ENCODE data around the gene RPUSD1. TPM values are rescaled to one million over a fixed set of nuclear protein-coding genes. Genes with fewer than 3 reads are reported as not detected.
"Not testable (repeated sequence)": the region's sequence is repeated elsewhere in the genome, so short reads cannot be mapped to it uniquely, and the experiment has no call there.

RPUSD1 gene
- total RNA-seq, 1 experiment from 2014 or later = 114 TPM

- DNase-seq (ENCODE audit: low read depth) = no peak
Measured at GRCh38 chr16:768428-768827, 19.8 kb downstream of the RPUSD1 start.

GRCh38 chr16:767743-768235 lies 20.4 kb downstream of the RPUSD1 start:
- no peak for DNase-seq (ENCODE audit: low read depth)

GRCh38 chr16:766820-767640 lies 21.2 kb downstream of the RPUSD1 start:
- DNase-seq (ENCODE audit: low read depth) = no peak

GRCh38 chr16:766008-766819 lies 22.0 kb downstream of the RPUSD1 start:
- DNase-seq (ENCODE audit: low read depth) = no peak

GRCh38 chr16:765488-765865 lies 22.7 kb downstream of the RPUSD1 start:
- DNase-seq (ENCODE audit: low read depth) = no peak

GRCh38 chr16:764848-765487 lies 23.2 kb downstream of the RPUSD1 start:
- DNase-seq (ENCODE audit: low read depth) = no peak

- DNase-seq (ENCODE audit: low read depth) = no peak
Measured at GRCh38 chr16:764184-764750, 23.9 kb downstream of the RPUSD1 start.

GRCh38 chr16:763369-764183 lies 24.6 kb downstream of the RPUSD1 start:
- DNase-seq (ENCODE audit: low read depth) = no peak

GRCh38 chr16:762595-763268 lies 25.4 kb downstream of the RPUSD1 start:
- DNase-seq (ENCODE audit: low read depth) = no peak

- DNase-seq (ENCODE audit: low read depth) = no peak
Measured at GRCh38 chr16:761625-762513, 26.3 kb downstream of the RPUSD1 start.

GRCh38 chr16:760545-761343 lies 27.4 kb downstream of the RPUSD1 start, which contains the start of gene MSLN:
MSLN (plus strand) TSS chr16:760734; CDS start chr16:762681, 1,947 bp downstream.
- DNase-seq (ENCODE audit: low read depth) = no peak

- no peak for DNase-seq (ENCODE audit: low read depth)
Measured at GRCh38 chr16:760065-760464, 28.1 kb downstream of the RPUSD1 start.

- no peak for DNase-seq (ENCODE audit: low read depth)
Measured at GRCh38 chr16:759110-759910, 28.9 kb downstream of the RPUSD1 start.

- DNase-seq (ENCODE audit: low read depth) = no peak
Measured at GRCh38 chr16:756428-756827, 31.8 kb downstream of the RPUSD1 start.

- DNase-seq (ENCODE audit: low read depth) = no peak
Measured at GRCh38 chr16:754656-755055, 33.5 kb downstream of the RPUSD1 start.

GRCh38 chr16:754121-754607 lies 34.0 kb downstream of the RPUSD1 start:
- DNase-seq (ENCODE audit: low read depth) = not testable (repeated sequence)

GRCh38 chr16:752007-752312 lies 36.2 kb downstream of the RPUSD1 start:
- no peak for DNase-seq (ENCODE audit: low read depth)
